T-helper 2 cell treated with Interferon-gamma antibody and Interleukin-4, amounts not matched to agents 5 μg/mL and 100 μg/mL, for 36 hours (primary cell): ENCODE data around the gene IFNAR2.
A peak's percentile ranks its signal among the peaks of the same experiment; 100 is the strongest.
"Not testable (repeated sequence)": the region's sequence is repeated elsewhere in the genome, so short reads cannot be mapped to it uniquely, and the experiment has no call there.

Source experiments
- DNase-seq: peaks from one replicate; pipeline ENCODE4 v3.0.0; 2021; ENCODE audit warnings: low spot score
- H3K27ac Mint-ChIP-seq: one replicate; pipeline ENCODE4 v1.8.0; 2021; ENCODE audit warnings: mild to moderate bottlenecking, mixed read lengths
- H3K27me3 Mint-ChIP-seq: one replicate; pipeline ENCODE4 v1.8.0; 2021; ENCODE audit warnings: low read depth, mixed read lengths
- H3K36me3 Mint-ChIP-seq: one replicate; pipeline ENCODE4 v1.8.0; 2021; ENCODE audit warnings: low read depth, mixed read lengths
- H3K4me1 Mint-ChIP-seq: one replicate; pipeline ENCODE4 v1.8.0; 2021; ENCODE audit warnings: low read depth, mixed read lengths
- H3K4me3 Mint-ChIP-seq: one replicate; pipeline ENCODE4 v1.8.0; 2022; ENCODE audit warnings: mild to moderate bottlenecking, moderate library complexity, mixed read lengths
- H3K9me3 Mint-ChIP-seq: one replicate; pipeline ENCODE4 v1.8.0; 2021; ENCODE audit warnings: mixed read lengths

The IFNAR2 gene

GRCh38 chr21:33205476-33205875 lies 24.3 kb upstream of the IFNAR2 start:
- DNase-seq, result no peak
- H3K36me3 Mint-ChIP-seq, result peaks cover 16% of the 10 kb centered on the region
- peaks cover 22% of the 10 kb centered on the region for H3K9me3 Mint-ChIP-seq
- peak overlapping the region; percentile 79 for H3K4me3 Mint-ChIP-seq
- H3K4me1 Mint-ChIP-seq, result peaks cover 41% of the 10 kb centered on the region
- H3K27ac Mint-ChIP-seq, result peak overlapping the region; percentile 84
- no peaks in the 10 kb centered on the region for H3K27me3 Mint-ChIP-seq

- DNase-seq, result no peak
- H3K27ac Mint-ChIP-seq, result peak overlapping the region; percentile 55
- no peak overlapping the region for H3K4me3 Mint-ChIP-seq
- H3K4me1 Mint-ChIP-seq, result peaks cover 47% of the 10 kb centered on the region
- peaks cover 22% of the 10 kb centered on the region for H3K9me3 Mint-ChIP-seq
- peaks cover 16% of the 10 kb centered on the region for H3K36me3 Mint-ChIP-seq
- H3K27me3 Mint-ChIP-seq, result no peaks in the 10 kb centered on the region
These were observed 22.9 kb upstream of the IFNAR2 start for GRCh38 chr21:33206771-33207281.

GRCh38 chr21:33207449-33208149 lies 22.1 kb upstream of the IFNAR2 start:
- H3K4me1 Mint-ChIP-seq, result peaks cover 50% of the 10 kb centered on the region
- no peak overlapping the region for H3K4me3 Mint-ChIP-seq
- peaks cover 26% of the 10 kb centered on the region for H3K9me3 Mint-ChIP-seq
- DNase-seq, result no peak
- H3K36me3 Mint-ChIP-seq, result peaks cover 20% of the 10 kb centered on the region
- no peaks in the 10 kb centered on the region for H3K27me3 Mint-ChIP-seq
- no peak overlapping the region for H3K27ac Mint-ChIP-seq

- H3K27ac Mint-ChIP-seq, result no peak overlapping the region
- peaks cover 20% of the 10 kb centered on the region for H3K36me3 Mint-ChIP-seq
- peaks cover 26% of the 10 kb centered on the region for H3K9me3 Mint-ChIP-seq
- H3K4me3 Mint-ChIP-seq, result no peak overlapping the region
- no peaks in the 10 kb centered on the region for H3K27me3 Mint-ChIP-seq
- H3K4me1 Mint-ChIP-seq, result peaks cover 53% of the 10 kb centered on the region
- DNase-seq, result no peak
These were observed 21.2 kb upstream of the IFNAR2 start for GRCh38 chr21:33208534-33208933.

GRCh38 chr21:33211305-33211704 lies 18.4 kb upstream of the IFNAR2 start:
- Mint-ChIP-seq H3K4me3 (peak overlapping the region; percentile 0), H3K36me3 (peaks cover 27% of the 10 kb centered on the region), H3K27me3 (no peaks in the 10 kb centered on the region), H3K9me3 (peaks cover 30% of the 10 kb centered on the region), H3K4me1 (peaks cover 55% of the 10 kb centered on the region), H3K27ac (no peak overlapping the region)
- no peak for DNase-seq

- DNase-seq, result no peak
- H3K4me1 Mint-ChIP-seq, result peaks cover 58% of the 10 kb centered on the region
- peak overlapping the region; percentile 84 for H3K4me3 Mint-ChIP-seq
- H3K36me3 Mint-ChIP-seq, result peaks cover 24% of the 10 kb centered on the region
- no peaks in the 10 kb centered on the region for H3K27me3 Mint-ChIP-seq
- peaks cover 28% of the 10 kb centered on the region for H3K9me3 Mint-ChIP-seq
- peak overlapping the region; percentile 93 for H3K27ac Mint-ChIP-seq
These were observed 18.0 kb upstream of the IFNAR2 start for GRCh38 chr21:33211732-33212131.

GRCh38 chr21:33212159-33212851 lies 17.4 kb upstream of the IFNAR2 start:
- peaks cover 58% of the 10 kb centered on the region for H3K4me1 Mint-ChIP-seq
- peaks cover 24% of the 10 kb centered on the region for H3K9me3 Mint-ChIP-seq
- no peaks in the 10 kb centered on the region for H3K27me3 Mint-ChIP-seq
- H3K36me3 Mint-ChIP-seq, result peaks cover 22% of the 10 kb centered on the region
- peak overlapping the region; percentile 84 for H3K4me3 Mint-ChIP-seq
- no peak for DNase-seq
- H3K27ac Mint-ChIP-seq, result peak overlapping the region; percentile 93

- Mint-ChIP-seq H3K4me1 (peaks cover 67% of the 10 kb centered on the region), H3K9me3 (peaks cover 16% of the 10 kb centered on the region), H3K36me3 (peaks cover 20% of the 10 kb centered on the region), H3K4me3 (peak overlapping the region; percentile 62), H3K27ac (peak overlapping the region; percentile 56), H3K27me3 (no peaks in the 10 kb centered on the region)
- DNase-seq, result no peak
These were observed 15.7 kb upstream of the IFNAR2 start for GRCh38 chr21:33214056-33214455.

- Mint-ChIP-seq H3K27ac (no peak overlapping the region), H3K36me3 (peaks cover 28% of the 10 kb centered on the region), H3K9me3 (peaks cover 26% of the 10 kb centered on the region), H3K27me3 (peaks cover 3% of the 10 kb centered on the region), H3K4me3 (no peak overlapping the region), H3K4me1 (peaks cover 58% of the 10 kb centered on the region)
- no peak for DNase-seq
These were observed 12.6 kb upstream of the IFNAR2 start for GRCh38 chr21:33217138-33217520.

GRCh38 chr21:33219300-33219699 lies 10.4 kb upstream of the IFNAR2 start:
- Mint-ChIP-seq H3K27ac (peak overlapping the region; percentile 5), H3K4me3 (no peak overlapping the region), H3K9me3 (peaks cover 21% of the 10 kb centered on the region), H3K4me1 (peaks cover 39% of the 10 kb centered on the region), H3K36me3 (peaks cover 24% of the 10 kb centered on the region), H3K27me3 (peaks cover 3% of the 10 kb centered on the region)
- no peak for DNase-seq

- Mint-ChIP-seq H3K4me3 (no peak overlapping the region), H3K27ac (no peak overlapping the region), H3K4me1 (peaks cover 35% of the 10 kb centered on the region), H3K27me3 (peaks cover 3% of the 10 kb centered on the region), H3K36me3 (peaks cover 21% of the 10 kb centered on the region), H3K9me3 (peaks cover 20% of the 10 kb centered on the region)
- peak; percentile 3 for DNase-seq
These were observed 9.8 kb upstream of the IFNAR2 start for GRCh38 chr21:33219954-33220353.

- not testable (repeated sequence) for H3K27me3 Mint-ChIP-seq, H3K27ac Mint-ChIP-seq, H3K36me3 Mint-ChIP-seq, H3K4me3 Mint-ChIP-seq, H3K9me3 Mint-ChIP-seq
- H3K4me1 Mint-ChIP-seq, result peaks cover 16% of the 10 kb centered on the region
- peak; percentile 1 for DNase-seq
These were observed 4.4 kb upstream of the IFNAR2 start for GRCh38 chr21:33225376-33225775.

GRCh38 chr21:33228455-33228854 lies 1.3 kb upstream of the IFNAR2 start:
- H3K27ac Mint-ChIP-seq, result no peak overlapping the region
- peaks cover 20% of the 10 kb centered on the region for H3K36me3 Mint-ChIP-seq
- peaks cover 34% of the 10 kb centered on the region for H3K4me1 Mint-ChIP-seq
- no peak overlapping the region for H3K4me3 Mint-ChIP-seq
- no peak for DNase-seq
- H3K9me3 Mint-ChIP-seq, result no peaks in the 10 kb centered on the region
- no peaks in the 10 kb centered on the region for H3K27me3 Mint-ChIP-seq

- H3K4me3 Mint-ChIP-seq, result peak overlapping the region; percentile 80
- H3K27ac Mint-ChIP-seq, result peak overlapping the region; percentile 78
- H3K36me3 Mint-ChIP-seq, result peaks cover 25% of the 10 kb centered on the region
- no peaks in the 10 kb centered on the region for H3K27me3 Mint-ChIP-seq
- peaks cover 40% of the 10 kb centered on the region for H3K4me1 Mint-ChIP-seq
- H3K9me3 Mint-ChIP-seq, result no peaks in the 10 kb centered on the region
- DNase-seq, result no peak
These were observed 497 bp upstream of the IFNAR2 start for GRCh38 chr21:33229099-33229783.
